NOMO-1 treated with DMSO at 0.1 percent for 48 hours (cell line): ENCODE data around the gene PTGES3.
A peak's percentile ranks its signal among the peaks of the same experiment; 100 is the strongest.
"Not testable (repeated sequence)": the region's sequence is repeated elsewhere in the genome, so short reads cannot be mapped to it uniquely, and the experiment has no call there.

Experiments used
- DNase-seq: peaks from one replicate; lab custom pipeline; 2025; ENCODE audit not compliant: unreplicated experiment; lab: John Stamatoyannopoulos, UW

Gene PTGES3

GRCh38 chr12:56709759-56710376 is 21.8 kb upstream of the PTGES3 start:
- no peak for DNase-seq

DNA sequence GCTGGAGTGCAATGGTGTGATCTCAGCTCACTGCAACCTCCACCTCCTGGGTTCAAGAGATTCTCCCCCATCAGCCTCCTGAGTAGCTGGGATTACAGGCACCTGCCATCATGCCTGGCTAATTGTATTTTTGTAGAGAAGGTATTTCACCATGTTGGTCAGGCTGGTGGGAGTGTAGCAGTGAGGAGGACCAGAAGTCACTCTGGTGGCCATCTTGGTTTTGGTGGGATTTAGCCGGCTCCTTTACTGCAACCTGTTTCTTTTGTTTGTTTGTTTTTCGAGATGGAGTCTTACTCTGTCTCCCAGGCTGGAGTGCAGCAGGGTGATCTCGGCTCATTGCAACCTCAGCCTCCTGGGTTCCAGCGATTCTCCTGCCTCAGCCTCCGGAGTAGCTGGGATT is 16.4 kb upstream of the PTGES3 start:
- not testable (repeated sequence) for DNase-seq

GRCh38 chr12:56699020-56699661 is 11.1 kb upstream of the PTGES3 start:
- DNase-seq, result peak; percentile 44

GRCh38 chr12:56695327-56696101 is 7.4 kb upstream of the PTGES3 start:
- DNase-seq, result no peak

- no peak for DNase-seq
Observed at GRCh38 chr12:56694161-56694560, 6.1 kb upstream of the PTGES3 start.

DNA sequence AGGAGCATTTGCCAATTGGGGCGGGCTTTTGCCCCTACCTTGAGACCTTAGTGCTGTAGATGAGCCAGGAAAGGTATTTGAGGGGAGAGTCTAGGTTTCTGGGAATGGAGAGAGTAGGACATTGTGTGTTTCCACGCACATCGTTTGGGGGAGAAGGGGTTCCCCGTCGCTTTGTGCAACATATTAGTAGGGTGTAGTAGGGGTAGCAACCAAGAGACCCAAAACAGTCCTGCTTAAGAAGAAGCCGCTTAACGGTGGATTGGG is 694 bp upstream of the PTGES3 start:
- no peak for DNase-seq

- DNase-seq, result peak; percentile 44
Observed at GRCh38 chr12:56687223-56688128, 608 bp downstream of the PTGES3 start.

GRCh38 chr12:56684745-56685359 is 3.2 kb downstream of the PTGES3 start:
- DNase-seq, result no peak

- no peak for DNase-seq
Observed at GRCh38 chr12:56682323-56682722, 5.8 kb downstream of the PTGES3 start.

DNA sequence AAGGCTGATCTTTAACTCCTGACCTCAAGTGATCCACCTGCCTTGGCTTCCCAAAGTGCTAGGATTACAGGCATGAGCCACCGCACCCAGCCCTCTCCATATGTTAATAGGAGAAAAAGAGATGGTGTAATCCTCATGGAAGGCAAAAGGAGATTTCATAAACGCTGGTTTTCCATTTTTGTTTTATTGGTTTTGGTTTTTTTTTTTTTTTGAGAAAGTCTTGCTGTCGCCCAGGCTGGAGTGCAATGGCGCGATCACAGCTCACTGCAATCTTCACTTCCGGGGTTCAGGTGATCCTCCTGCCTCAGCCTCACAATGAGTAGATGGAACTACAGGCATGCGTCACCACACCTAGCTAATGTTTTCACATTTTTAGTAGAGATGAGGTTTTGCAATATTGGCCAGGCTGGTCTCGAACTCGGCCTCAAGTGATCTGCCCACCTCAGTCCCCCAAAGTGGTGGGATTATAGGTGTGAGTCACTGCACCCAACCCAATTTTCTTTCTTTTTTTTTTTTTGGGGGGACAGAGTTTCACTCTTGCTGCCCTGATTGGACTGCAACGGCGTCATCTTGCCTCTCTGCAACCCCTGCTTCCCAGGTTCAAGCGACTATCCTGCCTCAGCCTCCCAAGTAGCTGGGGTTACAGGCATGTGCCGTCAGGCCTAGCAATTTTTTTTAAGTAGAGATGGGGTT is 8.1 kb downstream of the PTGES3 start:
- DNase-seq, result no peak

DNA sequence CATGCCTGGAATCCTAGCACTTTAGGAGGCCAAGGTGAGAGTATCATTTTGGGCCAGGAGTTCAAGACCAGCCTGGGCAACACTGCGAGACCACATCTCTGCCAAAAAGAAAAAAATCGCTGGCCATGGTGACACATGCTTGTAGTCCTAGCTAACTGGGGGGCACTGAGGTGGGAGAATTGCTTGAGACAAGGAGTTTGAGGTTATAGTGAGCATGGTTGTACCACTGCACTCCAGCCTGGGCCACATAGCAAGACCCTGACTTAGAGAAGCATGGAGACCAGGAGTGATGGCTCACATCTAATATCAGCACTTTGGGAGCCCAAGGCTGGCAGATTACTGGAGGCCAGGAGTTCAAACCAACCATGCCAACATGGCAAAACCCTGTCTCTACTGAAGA is 9.2 kb downstream of the PTGES3 start:
- no peak for DNase-seq

- DNase-seq, result no peak
Observed at GRCh38 chr12:56677680-56678079, 10.4 kb downstream of the PTGES3 start.

DNA sequence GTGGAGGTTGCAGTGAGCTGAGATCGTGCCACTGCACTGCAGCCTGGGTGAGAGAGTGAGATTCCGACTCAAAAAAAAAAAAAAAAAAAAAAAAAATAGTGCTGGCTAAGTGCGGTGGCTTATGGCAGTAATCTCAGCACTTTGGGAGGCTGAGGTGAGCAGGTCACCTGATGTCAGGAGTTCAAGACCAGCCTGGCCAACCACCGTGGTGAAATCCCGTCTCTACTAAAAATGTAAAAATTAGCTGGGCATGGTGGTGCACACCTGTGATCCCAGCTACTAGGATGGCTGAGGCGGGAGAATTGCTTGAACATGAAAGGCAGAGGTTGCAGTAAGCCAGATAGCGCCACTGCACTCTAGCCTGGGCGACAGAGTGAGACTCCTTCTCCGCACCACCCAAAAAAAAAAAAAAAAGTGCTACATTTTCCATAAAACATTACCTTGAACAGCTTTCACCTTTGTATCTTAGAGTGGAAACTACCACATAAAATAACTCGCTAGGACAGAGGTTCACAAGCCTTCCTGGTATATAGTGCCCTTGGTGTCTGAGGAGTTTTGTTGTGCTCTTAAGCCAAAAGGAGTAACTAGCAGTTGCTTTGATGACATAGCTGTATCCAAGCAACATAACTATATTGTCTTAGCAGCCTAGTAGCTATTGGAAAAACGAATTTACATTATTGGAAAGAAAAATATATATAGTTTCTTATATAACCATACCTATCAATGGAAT is 11.1 kb downstream of the PTGES3 start:
- no peak for DNase-seq

DNA sequence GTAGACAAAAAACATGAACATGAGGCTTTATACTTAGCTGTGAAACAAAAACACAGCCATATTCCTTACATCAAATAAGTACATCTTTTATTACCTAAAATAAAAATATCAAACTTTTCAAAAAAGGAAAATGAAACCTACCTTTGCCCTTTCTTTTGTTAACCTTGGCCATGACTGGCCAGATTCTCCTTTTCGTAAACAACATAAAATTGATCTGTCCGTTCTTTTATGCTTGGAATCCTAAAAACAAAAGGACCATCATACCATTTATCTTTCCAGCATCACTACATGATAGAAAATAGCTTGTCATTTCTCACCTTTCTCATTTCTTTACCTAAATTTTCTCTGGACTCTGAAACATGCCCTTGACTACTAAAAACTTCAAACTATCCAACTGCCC is 16.5 kb downstream of the PTGES3 start:
- DNase-seq, result no peak

- no peak for DNase-seq
Observed at GRCh38 chr12:56670836-56671235, 17.2 kb downstream of the PTGES3 start.

GRCh38 chr12:56668197-56668457 is 20.0 kb downstream of the PTGES3 start:
- no peak for DNase-seq

DNA sequence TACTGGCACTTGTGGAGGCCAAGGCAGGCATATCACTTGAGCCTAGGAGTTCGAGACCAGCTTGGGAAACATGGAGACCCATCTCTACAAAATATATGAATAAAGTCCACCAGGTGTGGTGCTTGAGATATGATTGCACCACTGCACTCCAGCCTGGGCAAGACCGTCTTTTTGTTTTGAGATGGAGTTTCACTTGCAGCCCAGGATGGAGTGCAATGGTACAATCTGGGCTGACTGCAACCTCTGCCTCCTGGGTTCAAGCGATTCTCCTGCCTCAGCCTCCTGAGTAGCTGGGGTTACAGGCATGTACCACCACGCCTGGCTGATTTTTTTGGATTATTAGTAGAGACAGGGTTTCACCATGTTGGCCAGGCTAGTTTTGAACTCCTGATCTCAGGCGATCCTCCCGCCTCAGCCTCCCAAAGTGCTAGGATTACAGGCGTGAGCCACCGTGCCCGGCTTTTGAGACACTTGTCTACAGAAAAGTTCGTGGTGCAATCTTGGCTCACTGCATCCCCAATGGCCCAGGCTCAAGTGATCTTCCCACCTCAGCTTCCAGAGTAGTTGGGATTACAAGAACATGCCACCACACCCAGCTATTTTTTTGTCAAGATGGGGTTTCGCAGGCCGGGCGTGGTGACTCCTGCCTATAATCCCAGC is 26.0 kb downstream of the PTGES3 start:
- DNase-seq, result no peak

DNA sequence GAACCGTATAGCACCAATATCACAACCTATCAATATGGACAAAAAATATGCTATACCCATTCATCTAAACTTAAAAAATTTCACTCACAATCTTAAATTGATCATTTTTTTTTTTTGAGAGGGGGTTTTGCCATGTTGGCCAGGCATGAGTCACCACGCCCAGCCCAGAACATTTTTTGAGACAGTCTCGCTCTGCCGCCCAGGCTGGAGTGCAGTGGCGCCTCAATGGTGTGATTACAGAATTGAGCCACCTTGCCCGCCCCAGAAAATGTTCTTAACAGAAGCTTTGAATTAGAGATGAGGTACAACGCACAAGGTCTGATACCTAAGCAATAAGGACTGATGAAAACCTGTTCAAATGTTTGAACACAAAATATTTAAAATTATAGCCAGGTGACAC is 26.5 kb downstream of the PTGES3 start:
- DNase-seq, result no peak

GRCh38 chr12:56658921-56659320 is 29.2 kb downstream of the PTGES3 start:
- peak; percentile 94 for DNase-seq
